NCI-H510A (cell line): ENCODE data around the gene C19orf81.

Source experiments
- DNase-seq: peaks from one replicate; lab custom pipeline; 2025; lab: John Stamatoyannopoulos, UW

The C19orf81 gene

GRCh38 chr19:50686310-50687032, 37.2 kb downstream of the C19orf81 start:
- DNase-seq = no peak

GRCh38 chr19:50688766-50689165, 39.5 kb downstream of the C19orf81 start:
- no peak for DNase-seq

GRCh38 chr19:50690439-50690838, 41.2 kb downstream of the C19orf81 start:
- no peak for DNase-seq

GRCh38 chr19:50693064-50693975, 44.1 kb downstream of the C19orf81 start:
- DNase-seq = no peak

GRCh38 chr19:50694815-50695145, 45.5 kb downstream of the C19orf81 start:
- no peak for DNase-seq

- DNase-seq = no peak
Measured at GRCh38 chr19:50695251-50696093, 46.2 kb downstream of the C19orf81 start.

- no peak for DNase-seq
Measured at GRCh38 chr19:50696094-50696483, 46.8 kb downstream of the C19orf81 start.

- DNase-seq = no peak
Measured at GRCh38 chr19:50697414-50698124, 48.3 kb downstream of the C19orf81 start.

- no peak for DNase-seq
Measured at GRCh38 chr19:50701367-50701985, 52.2 kb downstream of the C19orf81 start.

- DNase-seq = no peak
Measured at GRCh38 chr19:50702158-50702870, 53.1 kb downstream of the C19orf81 start.

GRCh38 chr19:50702871-50703829, 53.9 kb downstream of the C19orf81 start:
- DNase-seq = no peak

GRCh38 chr19:50703915-50704796, 54.9 kb downstream of the C19orf81 start:
- no peak for DNase-seq

- DNase-seq = no peak
Measured at GRCh38 chr19:50705422-50706019, 56.3 kb downstream of the C19orf81 start.

- no peak for DNase-seq
Measured at GRCh38 chr19:50706387-50706786, 57.1 kb downstream of the C19orf81 start.

- DNase-seq = no peak
Measured at GRCh38 chr19:50708179-50708879, 59.1 kb downstream of the C19orf81 start.
